Left lung (tissue), 10 donors: ENCODE results near the gene EPHB2. TPM values are rescaled to one million over a fixed set of nuclear protein-coding genes. Genes with fewer than 3 reads are reported as not detected.

Experiments used
- ATAC-seq: fragments of 200-7000 bp; cut with Tn5 transposase; one replicate; pipeline ENCODE4 v1.9.1; 2020; ENCODE audit warnings: moderate library complexity
- DNase-seq, 4 donors: peaks; one replicate each; pipeline ENCODE4 v3.0.0-alpha.2; 2013 to 2020
- H3K27ac ChIP-seq, 2 donors: fragments of 200-600 bp; sonication (generic) in 1 of 2; one replicate each; pipeline versions ENCODE4 v1.5.0 to v1.8.0; 2020 to 2021
- H3K27me3 ChIP-seq, 2 donors: fragments of 200-600 bp; sonication (generic) in 1 of 2; one replicate each; pipeline versions ENCODE4 v1.5.0 to v1.8.0; 2020 to 2021
- H3K36me3 ChIP-seq, 2 donors: fragments of 200-600 bp; sonication (generic) in 1 of 2; one replicate each; pipeline versions ENCODE4 v1.5.0 to v1.8.0; 2020 to 2021
- H3K4me1 ChIP-seq, 2 donors: fragments of 200-600 bp; one replicate each; pipeline ENCODE4 v1.8.0; 2021
- H3K4me3 ChIP-seq, 2 donors: fragments of 200-600 bp; sonication (generic) in 1 of 2; one replicate each; pipeline versions ENCODE4 v1.5.0 to v1.8.0; 2020 to 2021; ENCODE audit warnings: mild to moderate bottlenecking in 1 of 2
- H3K9me3 ChIP-seq, 2 donors: fragments of 200-600 bp; sonication (generic) in 1 of 2; one replicate each; pipeline versions ENCODE4 v1.5.0 to v1.8.0; 2020 to 2021
- CTCF ChIP-seq, 2 donors: fragments of 200-600 bp; sonication (generic) in 1 of 2; IDR thresholded peaks; one replicate each; pipeline versions ENCODE4 v1.5.0 to v1.8.0; 2021; ENCODE audit warnings: antibody characterized with exemption in 2 of 2
- intact Hi-C, 2 donors: fragments of 100-400 bp; cut with DNase I; formaldehyde crosslinking; loops; one replicate each; pipeline versions ENCODE4 v1.11.2 to v1.14.2; 2022
- polyA plus RNA-seq, 6 donors: library from polyadenylated mRNA; unstranded; fragments of 120-200 nt; gene quantifications; one replicate each; pipeline ENCODE4 v1.2.1, GENCODE V29; 2013; ENCODE audit not compliant: insufficient read length in 6 of 6
- total RNA-seq, 2 donors: library from RNA; stranded (reverse); fragmentation: NEBNext Ultra II Directional; extraction: Animal tissue kit (Norgen Biotek cat#: 25700); gene quantifications; one replicate each; pipeline ENCODE4 v1.2.1, GENCODE V29; 2021
- donor health status: DM: no; HTN: yes; CAD: no.
- donor health status: DM: no; HTN: no; CAD: no.

EPHB2 gene
- total and polyA plus RNA-seq, 8 donors: 11.3 to 21.0 (median 17.2) TPM

- H3K27me3 ChIP-seq: peaks cover 0 to 47% of the 10 kb centered on the region in 2 donors
- TF ChIP-seq CTCF (IDR thresholded peaks at IDR 0.05): no peak
- no peak overlapping the region for H3K27ac ChIP-seq
- ATAC-seq (no peak), DNase-seq (no peak)
- H3K4me3 ChIP-seq: no peak overlapping the region
- no peaks in the 10 kb centered on the region for H3K9me3 ChIP-seq
- H3K4me1 ChIP-seq: no peaks in the 10 kb centered on the region
- no peaks in the 10 kb centered on the region for H3K36me3 ChIP-seq
- intact Hi-C loops: no loop called here
Measured at GRCh38 chr1:22680726-22681125, 29.9 kb upstream of the EPHB2 start.

- no peak for TF ChIP-seq CTCF (IDR thresholded peaks at IDR 0.05)
- no peaks in the 10 kb centered on the region for H3K9me3 ChIP-seq
- H3K4me3 ChIP-seq: no peak overlapping the region
- no peaks in the 10 kb centered on the region for H3K4me1 ChIP-seq
- DNase-seq (no peak), ATAC-seq (no peak)
- no peaks in the 10 kb centered on the region for H3K36me3 ChIP-seq
- H3K27ac ChIP-seq: no peak overlapping the region
- intact Hi-C loops: no loop called here
- peaks cover 0 to 41% of the 10 kb centered on the region in 2 donors for H3K27me3 ChIP-seq
Measured at GRCh38 chr1:22681556-22682276, 28.9 kb upstream of the EPHB2 start.

GRCh38 chr1:22683547-22683946, 27.1 kb upstream of the EPHB2 start:
- H3K36me3 ChIP-seq: no peaks in the 10 kb centered on the region
- no peaks in the 10 kb centered on the region for H3K4me1 ChIP-seq
- ATAC-seq (no peak), DNase-seq (no peak)
- H3K9me3 ChIP-seq: no peaks in the 10 kb centered on the region
- H3K4me3 ChIP-seq: no peak overlapping the region
- H3K27me3 ChIP-seq: peaks cover 0 to 47% of the 10 kb centered on the region in 2 donors
- TF ChIP-seq CTCF (IDR thresholded peaks at IDR 0.05): no peak
- intact Hi-C loops: no loop called here
- no peak overlapping the region for H3K27ac ChIP-seq

GRCh38 chr1:22685591-22686059, 25.0 kb upstream of the EPHB2 start:
- Histone ChIP-seq H3K9me3 (no peaks in the 10 kb centered on the region), H3K36me3 (no peaks in the 10 kb centered on the region), H3K27ac (no peak overlapping the region), H3K4me3 (no peak overlapping the region), H3K4me1 (no peaks in the 10 kb centered on the region), H3K27me3 (peaks cover 0 to 54% of the 10 kb centered on the region in 2 donors)
- no peak for DNase-seq
- intact Hi-C loops: no loop called here
- no peak for ATAC-seq
- TF ChIP-seq CTCF (IDR thresholded peaks at IDR 0.05): no peak

GRCh38 chr1:22687191-22687590, 23.4 kb upstream of the EPHB2 start:
- Histone ChIP-seq H3K36me3 (no peaks in the 10 kb centered on the region), H3K27me3 (peaks cover 0 to 50% of the 10 kb centered on the region in 2 donors), H3K4me3 (no peak overlapping the region), H3K4me1 (no peaks in the 10 kb centered on the region), H3K9me3 (no peaks in the 10 kb centered on the region), H3K27ac (no peak overlapping the region)
- DNase-seq (no peak), ATAC-seq (no peak)
- intact Hi-C loops: no loop called here
- no peak for TF ChIP-seq CTCF (IDR thresholded peaks at IDR 0.05)
